GM15510 (cell line): ENCODE data around the gene DMWD.

Experiments
- POLR2A ChIP-seq: IDR thresholded peaks from 3 replicates; pipeline ENCODE4 v1.6.1; 2011; ENCODE audit warnings: borderline replicate concordance; ENCODE audit not compliant: insufficient read length; ENCODE audit errors: extremely low read depth

The DMWD gene

DNA sequence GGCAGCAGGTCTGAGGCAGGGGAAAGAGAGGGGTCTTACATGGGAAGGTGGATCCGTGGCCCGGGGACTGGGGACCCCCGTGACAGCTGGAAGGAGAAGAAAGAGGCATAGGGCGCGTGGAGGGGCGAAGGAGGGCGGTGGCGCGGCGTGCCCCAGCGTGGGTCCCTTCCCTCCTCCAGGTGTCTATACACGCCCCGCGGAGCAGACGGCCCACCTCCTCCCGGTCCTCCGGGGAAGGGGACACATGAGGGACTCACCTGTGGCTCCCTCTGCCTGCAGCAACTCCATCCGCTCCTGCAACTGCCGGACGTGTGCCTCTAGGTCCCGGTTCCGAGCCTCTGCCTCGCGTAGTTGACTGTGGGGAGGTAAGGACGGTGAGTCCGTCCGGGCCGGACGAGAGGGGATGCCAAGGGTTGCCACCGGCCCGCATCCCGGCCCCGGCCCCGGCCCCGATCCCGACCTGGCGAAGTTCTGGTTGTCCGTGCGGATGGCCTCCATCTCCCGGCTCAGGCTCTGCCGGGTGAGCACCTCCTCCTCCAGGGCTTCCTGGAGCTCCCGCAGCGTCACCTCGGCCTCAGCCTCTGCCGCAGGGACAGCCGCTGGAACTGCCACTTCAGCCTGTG is 21.2 kb downstream of the DMWD start:
- TF ChIP-seq POLR2A: no peak

DNA sequence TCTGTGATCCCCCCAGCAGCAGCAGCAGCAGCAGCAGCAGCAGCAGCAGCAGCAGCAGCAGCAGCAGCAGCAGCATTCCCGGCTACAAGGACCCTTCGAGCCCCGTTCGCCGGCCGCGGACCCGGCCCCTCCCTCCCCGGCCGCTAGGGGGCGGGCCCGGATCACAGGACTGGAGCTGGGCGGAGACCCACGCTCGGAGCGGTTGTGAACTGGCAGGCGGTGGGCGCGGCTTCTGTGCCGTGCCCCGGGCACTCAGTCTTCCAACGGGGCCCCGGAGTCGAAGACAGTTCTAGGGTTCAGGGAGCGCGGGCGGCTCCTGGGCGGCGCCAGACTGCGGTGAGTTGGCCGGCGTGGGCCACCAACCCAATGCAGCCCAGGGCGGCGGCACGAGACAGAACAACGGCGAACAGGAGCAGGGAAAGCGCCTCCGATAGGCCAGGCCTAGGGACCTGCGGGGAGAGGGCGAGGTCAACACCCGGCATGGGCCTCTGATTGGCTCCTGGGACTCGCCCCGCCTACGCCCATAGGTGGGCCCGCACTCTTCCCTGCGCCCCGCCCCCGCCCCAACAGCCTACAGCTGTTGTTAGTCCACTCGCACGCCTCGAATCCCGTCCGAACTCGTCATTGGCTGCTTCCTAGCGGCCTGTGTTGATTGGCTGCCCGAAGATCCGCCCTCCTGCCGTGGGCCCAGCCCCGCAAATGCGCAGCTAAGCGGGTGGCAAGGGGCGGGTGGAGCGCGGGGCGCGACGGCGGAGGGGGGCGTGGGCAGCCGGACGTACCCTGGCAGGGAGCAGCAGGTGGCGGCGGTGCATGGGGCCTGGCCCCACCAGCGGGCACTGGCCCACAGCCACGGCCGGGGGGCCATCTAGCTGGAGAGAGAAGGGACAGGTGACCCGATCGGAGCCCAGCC is 22.2 kb downstream of the DMWD start:
- peak; percentile 14 for TF ChIP-seq POLR2A

DNA sequence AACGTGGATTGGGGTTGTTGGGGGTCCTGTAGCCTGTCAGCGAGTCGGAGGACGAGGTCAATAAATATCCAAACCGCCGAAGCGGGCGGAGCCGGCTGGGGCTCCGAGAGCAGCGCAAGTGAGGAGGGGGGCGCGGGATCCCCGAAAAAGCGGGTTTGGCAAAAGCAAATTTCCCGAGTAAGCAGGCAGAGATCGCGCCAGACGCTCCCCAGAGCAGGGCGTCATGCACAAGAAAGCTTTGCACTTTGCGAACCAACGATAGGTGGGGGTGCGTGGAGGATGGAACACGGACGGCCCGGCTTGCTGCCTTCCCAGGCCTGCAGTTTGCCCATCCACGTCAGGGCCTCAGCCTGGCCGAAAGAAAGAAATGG is 22.8 kb downstream of the DMWD start:
- TF ChIP-seq POLR2A: no peak

DNA sequence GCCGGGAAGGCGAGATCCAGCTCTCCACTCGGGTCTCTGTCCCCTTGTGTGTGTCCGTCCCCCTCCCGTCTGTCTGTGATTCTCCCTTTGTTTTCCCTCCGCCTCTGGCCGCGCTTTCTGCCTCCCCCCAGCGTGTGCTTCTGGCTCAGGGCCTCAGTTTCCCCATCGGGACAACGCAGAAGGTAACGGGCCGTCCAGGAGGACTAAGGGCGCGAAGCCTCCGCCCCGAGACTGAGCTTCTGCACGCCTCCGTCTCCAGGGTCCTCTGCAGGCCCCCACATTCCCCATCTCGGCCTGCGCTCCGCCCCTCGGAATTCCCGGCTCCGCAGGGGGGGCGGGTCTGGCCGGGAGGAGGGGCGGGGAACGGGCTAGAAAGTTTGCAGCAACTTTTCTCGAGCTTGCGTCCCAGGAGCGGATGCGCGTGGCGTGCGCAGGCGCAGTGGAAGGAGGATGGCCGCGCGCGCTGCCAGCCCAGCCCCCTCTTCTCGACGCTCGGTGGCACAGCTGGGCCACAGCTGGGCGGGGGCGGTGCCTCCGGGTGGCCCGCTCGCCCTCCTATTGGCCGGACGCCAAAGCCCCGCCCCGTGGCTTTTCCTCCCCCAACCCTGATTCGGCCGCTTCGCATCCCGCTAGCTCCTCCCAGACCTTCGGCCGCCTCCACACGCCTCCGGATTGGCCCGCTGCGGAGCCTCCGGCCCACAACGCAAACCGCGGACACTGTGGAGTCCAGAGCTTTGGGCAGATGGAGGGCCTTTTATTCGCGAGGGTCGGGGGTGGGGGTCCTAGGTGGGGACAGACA is 23.5 kb downstream of the DMWD start, which contains the start of gene SIX5:
TSS of gene SIX5 (minus strand) at position 269 of the 799 bp plus-strand sequence. CDS start 408 bp downstream, outside the sequence.
- TF ChIP-seq POLR2A: no peak

DNA sequence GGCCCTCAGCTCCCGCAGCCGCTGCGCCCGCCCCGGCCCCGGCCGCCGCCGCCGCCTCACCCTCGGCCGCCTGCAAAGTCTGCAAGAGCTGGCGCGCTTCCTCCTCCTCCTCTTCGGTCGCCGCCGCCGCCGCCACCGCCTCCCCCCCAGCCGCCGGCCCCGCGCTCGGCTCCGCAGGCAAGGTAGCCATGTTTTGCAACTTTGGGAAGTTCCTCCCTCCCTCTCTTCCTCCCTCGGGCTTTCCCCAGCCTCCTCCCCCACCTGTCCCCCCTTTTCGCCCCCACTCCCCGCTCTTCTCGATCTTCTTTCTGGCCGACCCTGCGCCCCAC is 24.0 kb downstream of the DMWD start:
- no peak for TF ChIP-seq POLR2A

DNA sequence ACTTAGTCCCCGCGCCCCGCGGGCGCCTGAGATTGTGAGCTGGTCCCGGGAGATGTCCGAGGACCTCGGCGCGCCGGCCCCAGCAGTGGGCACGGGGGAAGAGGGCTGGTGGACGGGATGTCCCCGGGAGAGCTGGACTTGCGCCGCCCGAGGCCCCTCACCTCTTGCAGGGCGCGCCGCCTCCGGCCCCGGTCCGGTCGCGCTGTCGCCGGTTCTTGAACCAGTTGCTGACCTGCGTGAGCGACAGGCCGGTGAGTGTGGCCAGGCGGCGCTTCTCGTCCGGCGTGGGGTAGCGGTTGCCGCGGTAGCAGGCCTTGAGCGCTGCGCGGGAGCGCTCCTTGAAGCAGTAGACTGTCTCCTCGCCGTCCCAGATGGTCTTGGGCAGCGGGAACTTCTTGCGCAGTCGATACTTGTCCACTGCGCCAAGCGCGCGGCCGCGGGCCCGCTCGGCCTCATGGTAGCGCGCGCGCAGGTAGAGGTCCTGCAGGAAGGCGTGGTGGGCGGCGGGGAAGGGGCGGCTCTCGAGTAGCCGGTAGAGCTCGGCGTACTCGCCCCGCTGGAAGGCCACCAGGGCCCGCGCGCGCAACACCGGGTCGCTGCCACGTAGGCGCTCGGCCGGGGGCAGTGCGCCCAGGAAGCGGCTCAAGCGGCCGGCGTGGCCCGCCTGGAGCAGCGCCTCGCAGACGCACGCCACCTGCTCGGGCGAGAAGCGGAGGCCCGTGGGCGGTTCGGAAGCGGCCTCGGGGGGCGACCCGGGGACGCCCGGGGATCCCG is 24.6 kb downstream of the DMWD start:
- peak; percentile 40 for TF ChIP-seq POLR2A

DNA sequence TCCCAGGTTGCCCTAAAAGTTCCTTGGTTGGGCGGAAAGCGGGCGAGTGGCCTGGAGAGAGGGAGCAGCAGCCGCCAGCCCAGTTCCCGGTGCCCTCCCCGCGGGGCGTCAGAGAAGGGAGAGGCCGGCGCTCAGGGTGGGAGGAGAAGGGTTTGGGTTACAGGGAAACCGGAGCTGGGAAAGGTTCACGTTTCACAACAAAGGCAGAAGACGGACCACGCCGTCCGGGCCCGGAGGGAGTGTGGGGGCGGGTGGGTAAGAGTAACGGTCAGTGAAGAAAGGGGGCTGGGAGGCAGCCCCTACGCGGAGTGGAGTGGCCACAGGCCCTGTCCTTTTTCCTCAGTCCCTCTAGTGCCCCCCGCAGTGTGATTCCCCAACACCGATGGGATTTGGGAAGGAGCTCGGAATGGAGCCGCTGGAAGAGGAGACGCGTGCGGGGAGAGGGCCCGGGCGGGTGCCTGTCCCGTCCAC is 25.2 kb downstream of the DMWD start:
- TF ChIP-seq POLR2A: no peak

DNA sequence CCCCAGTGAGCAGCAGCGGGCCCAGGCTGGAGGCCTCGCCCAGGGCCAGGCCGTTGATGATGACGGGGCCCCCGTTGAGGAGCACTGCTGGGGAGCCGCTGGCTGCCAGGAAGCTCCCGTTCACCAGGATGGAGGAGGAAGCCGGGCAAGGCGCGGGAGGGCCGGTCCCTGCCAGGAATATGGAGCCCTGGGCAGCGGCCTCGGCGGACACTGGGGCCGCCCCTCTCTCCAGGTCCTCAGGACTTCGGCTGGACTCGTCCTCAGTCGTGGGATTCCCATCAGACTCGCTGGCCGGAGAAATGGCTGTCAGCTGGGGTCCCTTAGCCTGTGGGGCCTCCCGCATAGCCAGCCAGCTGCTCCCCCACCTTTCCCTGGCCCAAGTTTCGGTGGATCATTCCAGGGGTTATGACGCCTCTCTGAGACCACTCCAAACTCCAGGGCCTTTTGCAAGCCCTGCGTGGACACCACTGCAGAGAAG is 25.7 kb downstream of the DMWD start:
- TF ChIP-seq POLR2A: no peak

DNA sequence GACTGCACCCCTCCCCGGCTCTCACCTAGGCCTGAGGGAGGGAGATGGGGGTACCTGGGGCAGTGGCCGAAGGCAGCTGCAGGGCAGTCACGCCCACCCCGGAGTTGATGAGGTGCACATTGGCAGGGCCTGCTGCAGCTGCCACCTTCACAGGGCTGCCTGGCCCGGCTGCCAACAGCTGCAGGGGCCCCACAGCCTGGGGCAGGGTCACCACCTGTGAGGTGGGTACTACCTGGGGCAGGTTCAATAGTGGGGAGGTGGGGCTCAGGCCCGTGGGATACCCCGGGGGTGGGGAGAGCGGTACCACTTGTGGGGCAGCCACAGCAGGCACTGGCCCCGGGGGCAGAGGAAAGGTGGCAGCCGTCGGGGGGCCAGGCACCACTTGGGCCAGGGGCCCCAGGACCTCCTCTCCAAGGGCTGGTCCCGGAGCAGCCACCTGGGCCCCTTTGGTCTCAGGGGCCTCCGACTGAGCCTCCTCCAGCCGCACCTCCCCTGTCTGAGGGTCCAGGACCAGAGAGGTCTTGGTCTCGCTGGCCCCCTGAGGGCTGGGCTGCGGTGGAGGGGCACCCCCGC is 26.3 kb downstream of the DMWD start:
- no peak for TF ChIP-seq POLR2A

DNA sequence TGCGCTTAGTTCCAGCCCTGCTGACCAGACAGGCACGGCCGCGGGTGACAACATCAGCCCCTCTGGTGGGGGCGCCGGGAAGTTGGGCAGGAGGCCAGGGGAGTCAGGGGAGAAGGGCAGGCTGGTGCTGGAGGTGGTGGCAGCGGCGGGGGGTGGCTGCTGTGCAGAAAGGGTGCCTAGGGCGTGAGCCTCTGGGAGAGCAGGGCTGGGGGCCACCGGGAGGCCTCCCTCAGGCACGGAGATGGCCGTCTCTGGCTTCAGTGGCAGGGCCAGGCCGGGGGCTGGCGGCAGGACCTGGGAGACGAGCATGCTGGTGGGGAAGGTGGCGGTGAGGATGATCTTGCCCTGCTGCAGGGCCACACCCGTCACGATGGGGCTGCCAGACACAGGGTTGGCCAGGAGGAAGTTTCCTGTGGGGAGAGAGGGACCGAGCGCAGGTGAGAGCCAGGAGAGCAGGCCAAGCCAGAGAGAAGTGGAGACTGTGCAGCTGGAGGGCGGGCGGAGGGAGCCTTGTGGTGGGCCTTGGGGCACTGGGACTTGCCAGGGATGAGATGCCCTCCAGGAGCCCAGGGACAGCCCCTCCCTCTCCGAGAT is 26.8 kb downstream of the DMWD start:
- no peak for TF ChIP-seq POLR2A

DNA sequence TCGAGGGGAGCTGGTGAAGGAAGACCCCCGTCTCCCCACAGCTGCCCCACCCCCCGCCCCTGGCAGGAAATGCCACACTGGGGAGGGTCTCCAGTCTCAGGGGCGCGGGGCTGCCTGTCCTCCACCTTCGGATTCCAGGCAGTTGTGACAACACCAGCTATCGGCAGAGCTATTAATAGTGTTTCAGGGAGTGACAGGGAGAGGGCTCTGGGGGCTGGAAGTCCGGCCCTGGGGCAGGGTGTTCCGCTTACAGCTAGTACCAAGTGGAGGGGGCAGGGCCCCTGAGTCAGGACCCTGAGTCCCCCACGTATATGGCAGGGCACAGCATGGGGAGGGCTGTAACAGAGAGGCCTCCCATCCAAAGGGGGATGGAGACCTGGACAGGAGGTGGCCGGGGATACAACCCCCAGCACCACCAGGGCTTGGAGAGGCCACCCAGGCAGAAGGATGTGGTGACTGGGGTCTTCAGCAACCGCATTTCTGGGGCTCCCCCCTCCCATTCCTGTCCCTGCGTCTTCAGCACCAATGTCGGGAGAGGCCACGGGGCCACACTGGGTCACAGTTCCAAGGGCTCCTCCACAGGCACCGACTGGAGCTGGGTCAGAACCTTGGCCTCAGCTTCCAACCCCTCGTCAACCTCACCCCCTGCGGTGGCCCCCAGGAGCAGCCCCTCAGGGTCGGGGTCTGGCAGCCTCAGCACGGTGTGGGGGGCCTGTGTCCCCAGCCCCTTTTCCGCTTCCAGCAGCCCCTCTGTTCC is 27.5 kb downstream of the DMWD start:
- no peak for TF ChIP-seq POLR2A

DNA sequence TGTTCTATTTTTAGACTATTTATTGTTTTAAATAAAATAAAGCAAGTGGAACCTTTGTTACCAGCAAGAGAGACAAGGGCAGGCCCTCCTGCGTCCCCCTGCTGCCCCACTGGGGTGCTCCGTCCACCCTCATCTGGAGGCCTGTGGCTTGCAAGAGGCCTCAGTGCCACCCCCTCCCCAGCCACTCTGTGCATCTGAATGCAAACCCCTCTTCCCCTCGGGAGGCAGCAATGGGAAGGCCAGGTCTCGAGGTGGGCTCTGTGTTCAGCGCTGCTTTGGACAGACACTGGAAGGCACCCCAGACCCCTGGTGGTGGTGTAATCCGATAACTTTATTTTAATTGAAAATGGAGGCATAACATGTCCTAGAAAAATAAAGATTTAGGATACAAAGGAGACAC is 28.2 kb downstream of the DMWD start:
- no peak for TF ChIP-seq POLR2A

DNA sequence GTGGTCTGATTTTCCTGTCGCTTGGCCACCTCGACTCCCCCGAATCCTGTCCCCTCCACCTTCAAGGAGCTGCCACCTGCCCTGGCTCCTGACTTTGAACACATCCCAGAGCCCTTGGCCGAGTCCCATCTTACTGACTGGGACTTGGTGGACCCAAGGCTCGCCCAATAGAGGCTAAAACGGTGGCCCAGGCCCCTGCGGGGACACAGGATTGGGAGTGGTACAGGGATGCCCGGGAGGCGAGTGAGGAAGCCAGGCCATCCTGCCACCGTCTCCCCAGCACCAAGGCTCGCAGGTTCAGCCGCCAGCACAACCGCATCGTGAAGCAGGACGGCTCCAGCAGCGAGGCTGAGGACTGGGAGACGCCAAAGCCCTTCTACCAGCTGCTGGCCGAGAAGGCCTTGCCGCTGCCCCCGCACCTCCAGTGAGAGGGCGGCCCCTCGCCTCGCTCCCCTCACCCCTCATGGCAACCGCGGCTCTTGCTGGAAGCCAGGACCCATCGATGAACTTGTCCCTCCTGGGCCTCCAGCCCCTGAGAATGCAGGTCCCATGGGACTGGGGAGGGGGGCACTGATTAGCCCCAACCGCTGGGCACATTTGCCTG is 28.9 kb downstream of the DMWD start:
- TF ChIP-seq POLR2A: no peak

DNA sequence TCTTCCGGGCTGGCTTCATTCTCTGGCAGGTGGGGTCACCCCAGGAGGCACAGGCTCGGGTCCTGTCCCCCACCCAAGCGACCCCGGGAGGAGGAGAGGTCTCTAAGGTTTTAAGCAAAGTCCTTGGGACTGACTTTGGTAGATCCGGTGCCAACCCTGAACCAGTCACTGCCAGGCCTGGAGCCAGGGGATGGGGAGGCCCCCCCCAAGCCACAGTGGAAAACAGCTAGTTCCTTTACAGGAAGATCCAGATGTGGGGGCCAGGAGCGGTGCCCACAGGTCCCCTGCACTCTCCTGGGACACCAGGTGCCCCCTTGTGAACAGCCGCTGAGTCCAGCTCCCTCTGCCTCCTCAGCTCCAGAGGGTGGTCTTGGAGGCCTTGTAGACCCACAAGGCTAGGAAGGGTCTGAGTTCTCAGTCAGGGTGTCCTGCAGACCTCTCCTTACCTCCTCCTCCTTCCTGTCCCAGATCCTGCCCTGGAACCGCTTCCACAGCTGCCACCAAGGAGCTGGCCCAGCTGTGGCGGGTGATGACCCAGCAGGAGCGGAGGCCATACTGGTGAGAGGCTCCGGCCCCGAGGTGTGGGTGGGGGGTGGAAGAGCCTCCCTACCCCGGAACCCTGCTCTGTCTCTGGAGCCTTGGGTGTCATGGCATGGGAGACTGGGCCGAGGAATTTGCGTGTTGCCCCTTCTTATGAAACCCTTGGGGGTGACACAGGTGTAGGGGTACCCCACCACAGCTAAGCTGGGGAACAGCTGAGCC is 29.6 kb downstream of the DMWD start:
- no peak for TF ChIP-seq POLR2A
